Neural crest cell (in vitro differentiated cells): ENCODE data around the gene TRAPPC2B. TPM values are rescaled to one million over a fixed set of nuclear protein-coding genes. Genes with fewer than 3 reads are reported as not detected.
"Not testable (repeated sequence)": the region's sequence is repeated elsewhere in the genome, so short reads cannot be mapped to it uniquely, and the experiment has no call there.

Experiments used
- DNase-seq: peaks from one replicate; pipeline ENCODE4 v3.0.0; 2021; ENCODE audit warnings: low read depth, mixed read lengths, low spot score
- H3K27ac Mint-ChIP-seq: one replicate; pipeline ENCODE4 v1.8.0; 2021; ENCODE audit warnings: mild to moderate bottlenecking, mixed read lengths; ENCODE audit not compliant: unreplicated experiment
- H3K27me3 Mint-ChIP-seq: 2 replicates; pipeline ENCODE4 v1.8.0; 2021; ENCODE audit warnings: low read depth, mild to moderate bottlenecking, mixed read lengths
- H3K36me3 Mint-ChIP-seq: 2 replicates; pipeline ENCODE4 v1.8.0; 2021; ENCODE audit warnings: low read depth, mild to moderate bottlenecking, mixed read lengths
- H3K4me1 Mint-ChIP-seq: 2 replicates; pipeline ENCODE4 v1.8.0; 2021; ENCODE audit warnings: mixed read lengths
- H3K4me3 Mint-ChIP-seq: one replicate; pipeline ENCODE4 v1.8.0; 2021; ENCODE audit warnings: mild to moderate bottlenecking, mixed read lengths
- H3K9me3 Mint-ChIP-seq: 2 replicates; pipeline ENCODE4 v1.8.0; 2021; ENCODE audit warnings: mixed read lengths
- total RNA-seq: library from RNA; stranded (reverse); gene quantifications from 2 replicates; pipeline ENCODE4 v1.2.1, GENCODE V29; 2021
- TF ChIP-seq, protein P1 (sequence below): fragments of 200-600 bp; sonication (generic); conservative IDR thresholded peaks from 2 replicates; pipeline ENCODE4 v1.5.0; 2021; ENCODE audit warnings: antibody characterized with exemption, mild to moderate bottlenecking

The TRAPPC2B gene
- total RNA-seq, 1 donor from 2014 or later = 10.3 TPM

DNA sequence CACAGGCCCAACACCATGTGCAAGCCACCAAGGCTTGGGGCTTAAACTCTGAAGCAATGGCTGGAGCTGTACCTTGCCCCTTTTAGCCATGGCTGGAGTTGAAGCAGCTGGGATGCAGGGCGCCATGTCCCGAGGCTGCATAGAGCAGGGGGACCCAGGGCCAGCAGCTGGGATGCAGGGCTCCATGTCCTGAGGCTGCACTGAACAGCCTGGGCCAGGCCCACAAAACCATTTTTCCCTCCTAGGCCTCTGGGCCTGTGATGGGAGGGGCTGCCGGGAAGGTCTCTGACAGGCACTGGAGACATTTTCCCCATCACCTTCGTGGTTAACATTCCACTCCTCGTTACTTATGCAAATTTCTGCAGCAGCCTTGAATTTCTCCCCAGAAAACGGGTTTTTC is 10.8 kb downstream of the TRAPPC2B start:
- H3K27me3 Mint-ChIP-seq = no peaks in the 10 kb centered on the region
- H3K36me3 Mint-ChIP-seq = peaks cover 81% of the 10 kb centered on the region
- no peak overlapping the region for H3K27ac Mint-ChIP-seq
- TF ChIP-seq, protein P1, sequence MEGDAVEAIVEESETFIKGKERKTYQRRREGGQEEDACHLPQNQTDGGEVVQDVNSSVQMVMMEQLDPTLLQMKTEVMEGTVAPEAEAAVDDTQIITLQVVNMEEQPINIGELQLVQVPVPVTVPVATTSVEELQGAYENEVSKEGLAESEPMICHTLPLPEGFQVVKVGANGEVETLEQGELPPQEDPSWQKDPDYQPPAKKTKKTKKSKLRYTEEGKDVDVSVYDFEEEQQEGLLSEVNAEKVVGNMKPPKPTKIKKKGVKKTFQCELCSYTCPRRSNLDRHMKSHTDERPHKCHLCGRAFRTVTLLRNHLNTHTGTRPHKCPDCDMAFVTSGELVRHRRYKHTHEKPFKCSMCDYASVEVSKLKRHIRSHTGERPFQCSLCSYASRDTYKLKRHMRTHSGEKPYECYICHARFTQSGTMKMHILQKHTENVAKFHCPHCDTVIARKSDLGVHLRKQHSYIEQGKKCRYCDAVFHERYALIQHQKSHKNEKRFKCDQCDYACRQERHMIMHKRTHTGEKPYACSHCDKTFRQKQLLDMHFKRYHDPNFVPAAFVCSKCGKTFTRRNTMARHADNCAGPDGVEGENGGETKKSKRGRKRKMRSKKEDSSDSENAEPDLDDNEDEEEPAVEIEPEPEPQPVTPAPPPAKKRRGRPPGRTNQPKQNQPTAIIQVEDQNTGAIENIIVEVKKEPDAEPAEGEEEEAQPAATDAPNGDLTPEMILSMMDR = no peak
- H3K4me1 Mint-ChIP-seq = no peaks in the 10 kb centered on the region
- DNase-seq = no peak
- H3K9me3 Mint-ChIP-seq = peaks cover 14% of the 10 kb centered on the region
- no peak overlapping the region for H3K4me3 Mint-ChIP-seq

DNA sequence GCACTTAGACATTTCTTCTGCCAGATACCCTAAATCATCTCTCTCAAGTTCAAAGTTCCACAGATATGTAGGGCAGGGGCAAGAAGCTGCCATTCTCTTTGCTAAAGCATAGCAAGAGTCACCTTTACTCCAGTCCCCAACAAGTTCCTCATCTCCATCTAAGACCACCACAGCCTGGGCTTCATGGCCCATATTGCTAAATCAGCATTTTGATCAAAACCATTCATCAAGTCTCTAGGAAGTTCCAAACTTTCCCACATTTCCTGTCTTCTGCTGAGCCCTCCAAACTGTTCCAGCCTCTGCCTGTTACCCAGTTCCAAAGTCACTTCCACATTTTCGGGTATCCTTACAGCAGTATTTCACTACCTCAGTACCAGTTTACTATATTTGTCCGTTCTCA is 11.3 kb downstream of the TRAPPC2B start:
- Mint-ChIP-seq H3K36me3 (peaks cover 82% of the 10 kb centered on the region), H3K9me3 (peaks cover 19% of the 10 kb centered on the region)
- H3K4me3 Mint-ChIP-seq, H3K27me3 Mint-ChIP-seq, H3K4me1 Mint-ChIP-seq, DNase-seq, H3K27ac Mint-ChIP-seq: not testable (repeated sequence)

DNA sequence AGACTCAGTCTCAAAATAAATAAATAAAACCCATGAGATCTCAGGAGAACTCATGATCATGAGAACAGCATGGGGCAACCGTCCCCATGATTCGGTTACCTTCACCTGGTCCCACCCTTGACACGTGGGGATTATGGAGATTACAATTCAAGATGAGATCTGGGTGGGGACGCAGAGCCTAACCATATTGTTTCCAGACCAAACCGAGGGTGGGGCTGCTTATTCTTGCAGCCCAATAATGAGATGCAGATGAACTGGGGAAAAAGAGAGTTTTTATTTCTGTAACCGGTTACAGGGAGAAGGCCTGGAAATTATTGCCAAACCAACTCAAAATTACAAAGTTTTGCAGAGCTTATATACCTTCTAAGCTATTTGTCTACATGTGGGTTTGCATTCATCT is 12.8 kb downstream of the TRAPPC2B start:
- Mint-ChIP-seq H3K4me1 (no peaks in the 10 kb centered on the region), H3K9me3 (peaks cover 26% of the 10 kb centered on the region), H3K27ac (no peak overlapping the region), H3K36me3 (peaks cover 86% of the 10 kb centered on the region), H3K27me3 (no peaks in the 10 kb centered on the region), H3K4me3 (no peak overlapping the region)
- DNase-seq = no peak
- TF ChIP-seq, protein P1 = no peak

DNA sequence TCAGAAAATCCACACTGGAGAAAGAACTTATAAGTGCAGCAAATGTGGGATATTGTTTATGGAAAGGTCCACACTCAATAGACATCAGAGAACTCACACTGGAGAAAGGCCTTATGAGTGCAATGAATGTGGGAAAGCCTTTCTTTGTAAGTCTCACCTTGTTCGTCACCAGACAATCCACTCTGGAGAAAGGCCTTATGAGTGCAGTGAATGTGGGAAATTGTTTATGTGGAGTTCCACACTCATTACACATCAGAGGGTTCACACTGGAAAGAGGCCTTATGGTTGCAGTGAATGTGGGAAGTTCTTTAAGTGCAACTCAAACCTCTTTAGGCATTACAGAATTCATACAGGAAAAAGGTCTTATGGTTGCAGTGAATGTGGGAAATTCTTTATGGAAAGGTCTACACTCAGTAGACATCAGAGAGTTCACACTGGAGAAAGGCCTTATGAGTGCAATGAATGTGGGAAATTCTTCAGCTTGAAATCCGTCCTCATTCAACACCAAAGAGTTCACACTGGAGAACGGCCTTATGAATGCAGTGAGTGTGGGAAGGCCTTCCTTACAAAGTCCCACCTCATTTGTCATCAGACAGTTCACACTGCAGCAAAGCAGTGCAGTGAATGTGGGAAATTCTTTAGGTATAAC is 14.3 kb downstream of the TRAPPC2B start:
- TF ChIP-seq, protein P1 = no peak
- H3K36me3 Mint-ChIP-seq = peaks cover 75% of the 10 kb centered on the region
- H3K4me3 Mint-ChIP-seq = no peak overlapping the region
- no peaks in the 10 kb centered on the region for H3K27me3 Mint-ChIP-seq
- H3K4me1 Mint-ChIP-seq = no peaks in the 10 kb centered on the region
- H3K27ac Mint-ChIP-seq = no peak overlapping the region
- H3K9me3 Mint-ChIP-seq = peaks cover 26% of the 10 kb centered on the region
- DNase-seq = no peak

DNA sequence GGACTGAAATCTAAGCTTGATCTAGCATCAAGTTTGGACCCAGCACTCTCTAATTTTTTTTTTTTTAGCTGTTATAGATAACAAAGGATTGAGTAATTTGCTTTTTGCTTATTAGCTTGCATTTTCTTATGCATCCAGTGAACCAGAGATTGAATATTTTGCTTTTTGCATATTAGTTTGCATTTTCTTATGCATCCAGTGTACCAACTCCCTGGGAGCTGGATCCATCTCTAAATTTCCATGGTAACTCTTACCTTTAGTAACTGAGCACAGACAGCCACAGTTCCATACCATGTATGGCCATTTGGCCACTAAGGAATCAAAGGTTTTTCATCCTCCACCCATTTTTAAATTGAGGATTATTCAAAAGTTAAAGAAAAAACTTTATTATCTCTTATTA is 17.6 kb downstream of the TRAPPC2B start:
- Mint-ChIP-seq H3K9me3 (peaks cover 17% of the 10 kb centered on the region), H3K4me1 (no peaks in the 10 kb centered on the region), H3K27me3 (peaks cover 8% of the 10 kb centered on the region), H3K36me3 (peaks cover 45% of the 10 kb centered on the region), H3K27ac (no peak overlapping the region), H3K4me3 (no peak overlapping the region)
- TF ChIP-seq, protein P1 = no peak
- DNase-seq = no peak

DNA sequence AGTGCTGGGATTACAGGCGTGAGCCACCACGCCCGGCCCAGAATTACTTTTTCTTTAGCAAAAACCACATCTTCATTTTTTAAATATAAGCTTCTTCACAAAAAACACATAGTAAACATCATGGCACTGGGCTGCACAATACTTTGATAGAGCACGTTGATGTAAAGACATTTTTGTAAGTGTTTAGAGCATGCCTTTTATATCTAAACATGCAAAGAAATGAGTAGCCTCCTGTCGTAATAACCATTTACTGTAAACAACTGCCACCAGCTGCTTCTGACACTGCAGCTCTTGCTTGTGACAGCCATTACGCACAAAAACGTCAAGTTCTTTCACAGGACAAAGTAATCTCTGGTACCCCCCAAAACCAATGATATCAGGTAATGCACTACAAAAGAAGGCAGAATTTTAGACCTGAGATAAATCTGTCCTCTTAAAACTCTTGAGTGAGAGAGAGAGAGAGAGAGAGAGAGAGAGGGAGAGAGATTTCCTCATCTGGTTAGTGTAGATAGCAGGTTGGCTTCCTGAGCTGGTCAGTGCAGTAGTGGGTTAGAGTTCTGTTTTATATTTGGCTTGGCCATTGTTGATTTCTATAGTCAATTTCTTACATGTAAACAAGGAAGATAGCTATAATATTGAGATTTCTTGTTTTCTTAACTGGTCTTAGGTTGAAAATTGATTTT is 19.6 kb downstream of the TRAPPC2B start:
- Mint-ChIP-seq H3K4me1 (no peaks in the 10 kb centered on the region), H3K27me3 (peaks cover 8% of the 10 kb centered on the region), H3K9me3 (peaks cover 17% of the 10 kb centered on the region), H3K27ac (no peak overlapping the region), H3K4me3 (no peak overlapping the region), H3K36me3 (peaks cover 25% of the 10 kb centered on the region)
- DNase-seq = no peak
- TF ChIP-seq, protein P1 = no peak
